H1 (cell line): Measurements from ENCODE around the gene AFG1L. TPM values are rescaled to one million over a fixed set of nuclear protein-coding genes. Genes with fewer than 3 reads are reported as not detected.

ENCODE experiments used
- polyA plus RNA-seq, 7 experiments: library from polyadenylated mRNA; depleted of rRNA in 3 of 7; stranded (reverse) in 5 of 7; unstranded in 2 of 7; fragments of >200 nt in 5 of 7; fragments of 200-250 nt in 2 of 7; gene quantifications; 1 replicate in 5 of 7; 2 replicates in 1 of 7; 4 replicates in 1 of 7; pipeline versions ENCODE4 v1.2.1 to v1.2.3, GENCODE V29; 2011 to 2013; ENCODE audit warnings: missing spikeins in 2 of 7, mixed read lengths in 2 of 7
- small RNA-seq: library from polyadenylated mRNA; stranded (forward); fragments of <200 nt; extraction: miRNeasy Mini kit (QIAGEN cat#:217004); gene quantifications from one replicate; pipeline ENCODE3, GENCODE V24; 2013; ENCODE audit not compliant: insufficient read depth
- total RNA-seq: library from RNA; stranded (reverse); fragmentation: NEBNext Ultra II Directional; extraction: Animal tissue kit (Norgen Biotek cat#: 25700); gene quantifications from 2 replicates; pipeline ENCODE4 v1.2.1, GENCODE V29; 2021

The AFG1L gene
- total and polyA plus RNA-seq, 2 of the 8 experiments (the other 6 are each of a cell fraction or from before 2014, with no cell fraction given) = 0.98 to 5.7 TPM

Small RNAs within 50 kb of the gene (small RNA-seq; reads per million reads assigned to genes)
- gene AL356121.1 = not detected
- not detected for gene AL391646.1
- not detected for gene RNA5SP212
- gene RNU6-1144P = not detected
- gene RNU6-770P = not detected
- not detected for gene Z98742.2

Other genes with a start within 250 kb of the AFG1L start
- gene OSTM1, start 220.3 kb upstream of the AFG1L start, total RNA-seq = 26.1 and 30.3 TPM in 2 replicates
- 17.7 and 26.1 TPM in 2 replicates for gene OSTM1, start 220.3 kb upstream of the AFG1L start, polyA plus RNA-seq (2011; rRNA removed)
- gene NR2E1, start 129.0 kb upstream of the AFG1L start, total RNA-seq = not detected in 2 replicates
- not detected in 2 replicates for gene NR2E1, start 129.0 kb upstream of the AFG1L start, polyA plus RNA-seq (2011; rRNA removed)
- 72.5 and 72.7 TPM in 2 replicates for gene SNX3, start 34.0 kb upstream of the AFG1L start, total RNA-seq
- 97.0 and 150 TPM in 2 replicates for gene SNX3, start 34.0 kb upstream of the AFG1L start, polyA plus RNA-seq (2011; rRNA removed)